Activated CD4-positive, CD25-positive, alpha-beta regulatory T cell treated with anti-CD3 and anti-CD28 coated beads, Interleukin-2, amount 50 U/mL, for 24 hours (primary cell): ENCODE data around the gene CCSER1.
"Not testable (repeated sequence)": the region's sequence is repeated elsewhere in the genome, so short reads cannot be mapped to it uniquely, and the experiment has no call there.

Experiments
- ATAC-seq, 2 donors: fragments of 150-1000 bp; cut with Tn5 transposase; one replicate each; pipeline ENCODE4 v1.10.0; 2021; ENCODE audit warnings: mild to moderate bottlenecking in 1 of 2, moderate library complexity in 1 of 2

The CCSER1 gene

GRCh38 chr4:91319556-91320268, 1192.5 kb downstream of the CCSER1 start:
- no peak for ATAC-seq

GRCh38 chr4:91322961-91323360, 1195.8 kb downstream of the CCSER1 start:
- ATAC-seq, result no peak

- no peak for ATAC-seq
Observed at GRCh38 chr4:91325495-91325894, 1198.3 kb downstream of the CCSER1 start.

DNA sequence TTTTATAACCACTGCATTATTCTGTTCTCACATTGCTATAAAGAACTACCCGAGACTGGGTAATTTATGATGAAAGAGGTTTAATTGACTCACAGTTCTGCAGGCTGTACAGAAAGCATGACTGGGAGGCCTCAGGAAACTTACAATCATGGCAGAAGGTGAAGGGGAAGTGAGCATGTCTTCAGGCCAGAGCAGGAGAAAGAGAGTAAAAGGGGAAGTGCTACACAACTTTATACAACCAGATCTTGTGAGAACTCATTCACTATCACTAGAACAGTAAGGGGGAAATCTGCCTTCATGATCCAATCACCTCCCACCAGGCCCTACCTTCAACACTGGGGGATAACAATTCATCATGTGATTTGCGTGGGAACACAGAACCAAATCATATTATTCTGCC, 1199.0 kb downstream of the CCSER1 start:
- ATAC-seq, result not testable (repeated sequence)

GRCh38 chr4:91330555-91331137, 1203.5 kb downstream of the CCSER1 start:
- no peak for ATAC-seq

- ATAC-seq, result no peak
Observed at GRCh38 chr4:91340822-91341221, 1213.6 kb downstream of the CCSER1 start.

DNA sequence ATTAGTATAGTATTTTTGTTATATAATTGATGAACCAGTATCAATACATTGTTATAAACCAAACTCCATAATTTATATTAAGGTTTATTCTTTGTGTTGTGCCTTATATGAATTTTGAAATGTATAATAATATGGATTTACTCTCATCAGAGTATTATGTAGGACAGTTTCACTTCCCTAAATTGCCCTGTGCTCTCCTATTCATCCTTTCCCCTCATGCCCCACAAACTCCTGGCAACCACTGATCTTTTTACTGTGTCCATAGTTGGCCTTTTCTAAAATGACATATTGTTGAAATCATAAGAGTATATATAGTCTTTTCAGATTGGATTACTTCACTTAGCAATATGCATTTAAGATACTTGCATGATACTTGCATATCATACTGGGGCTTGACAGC, 1218.4 kb downstream of the CCSER1 start:
- no peak for ATAC-seq

GRCh38 chr4:91356496-91356895, 1229.3 kb downstream of the CCSER1 start:
- ATAC-seq, result not testable (repeated sequence)

DNA sequence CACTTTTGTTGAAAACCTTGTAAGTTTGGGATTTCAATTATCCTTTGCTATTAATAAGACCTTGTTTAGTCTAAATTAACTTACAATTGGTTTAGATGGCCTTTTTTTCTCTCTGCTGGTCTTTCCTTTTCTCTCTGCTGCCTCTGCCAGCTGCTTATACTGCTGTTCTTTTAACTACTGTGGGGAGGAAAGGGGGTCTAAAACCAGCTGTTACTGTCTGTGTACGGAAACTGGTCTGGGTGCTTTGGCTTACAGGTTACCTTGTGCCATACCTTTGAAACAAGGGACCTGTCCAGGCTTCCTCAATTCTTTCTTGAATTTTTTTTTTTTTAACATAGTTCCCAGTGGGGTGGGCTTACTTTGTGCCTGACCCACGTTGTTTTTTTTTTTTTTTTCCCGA, 1230.8 kb downstream of the CCSER1 start:
- ATAC-seq, result not testable (repeated sequence)

- not testable (repeated sequence) for ATAC-seq
Observed at GRCh38 chr4:91358621-91359020, 1231.4 kb downstream of the CCSER1 start.

DNA sequence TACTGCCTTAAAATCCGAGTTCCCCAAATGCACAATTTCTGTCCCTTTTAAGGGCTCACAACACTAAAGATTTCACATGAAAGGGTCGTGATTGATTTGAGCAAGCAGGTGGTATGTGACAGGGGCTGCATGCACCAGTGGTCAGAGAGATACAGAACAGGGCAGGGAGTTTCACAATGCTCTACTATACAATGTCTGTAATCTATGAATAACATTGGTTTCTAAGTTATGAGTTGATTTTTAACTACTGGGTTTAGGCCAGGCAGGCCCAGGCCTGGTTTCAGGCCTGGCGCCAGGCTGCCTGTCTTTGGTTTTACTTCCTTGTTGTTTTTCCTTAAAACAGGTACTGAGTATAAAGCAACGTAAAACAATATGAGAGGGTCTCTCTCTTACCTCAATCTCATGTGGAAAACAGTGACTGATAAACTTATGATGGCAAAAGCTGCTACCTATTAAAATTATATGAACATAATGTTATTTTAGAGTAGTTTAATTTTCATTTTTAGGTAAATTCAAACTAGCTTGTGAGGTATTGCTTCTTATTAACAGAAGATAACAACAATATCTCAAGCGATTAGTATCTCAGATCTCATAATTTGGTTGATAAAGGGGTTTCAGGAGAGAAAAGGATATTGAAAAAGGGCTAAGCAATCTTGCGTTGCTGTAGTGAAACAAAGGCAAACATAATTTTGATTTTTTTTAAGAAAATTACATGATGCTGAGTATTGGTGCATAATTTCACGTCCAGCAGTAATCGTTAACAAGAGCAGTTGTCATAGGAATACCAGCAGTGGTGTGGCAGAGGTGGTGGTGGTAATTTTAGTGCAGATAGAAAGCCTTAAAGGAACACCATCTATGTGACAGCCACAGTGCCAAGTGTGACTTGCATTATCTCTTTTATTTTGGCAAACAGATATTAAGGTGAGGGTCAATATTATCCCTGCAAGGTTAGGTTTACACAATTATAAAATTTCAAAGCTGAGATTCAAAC, 1232.1 kb downstream of the CCSER1 start:
- ATAC-seq, result no peak

- no peak for ATAC-seq
Observed at GRCh38 chr4:91362125-91362524, 1234.9 kb downstream of the CCSER1 start.

DNA sequence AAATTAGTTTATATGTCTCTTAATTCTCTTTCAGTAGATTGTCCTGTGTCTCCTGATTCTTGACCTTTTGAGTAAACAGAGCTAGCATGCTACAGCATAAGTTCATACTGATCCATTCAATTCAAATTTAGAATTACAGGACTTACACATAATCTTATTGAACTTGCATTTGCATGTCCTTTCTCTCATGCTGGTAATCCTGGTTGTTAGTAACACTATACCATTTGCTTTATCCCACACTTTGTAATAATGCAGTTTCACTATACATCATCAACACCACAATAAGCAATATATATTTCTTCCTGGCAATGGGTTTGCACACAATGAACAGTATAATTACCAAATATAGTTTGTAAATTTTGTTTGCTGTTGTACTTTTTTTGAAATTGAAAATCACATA, 1239.4 kb downstream of the CCSER1 start:
- ATAC-seq, result no peak

- ATAC-seq, result no peak
Observed at GRCh38 chr4:91369116-91369515, 1241.9 kb downstream of the CCSER1 start.

DNA sequence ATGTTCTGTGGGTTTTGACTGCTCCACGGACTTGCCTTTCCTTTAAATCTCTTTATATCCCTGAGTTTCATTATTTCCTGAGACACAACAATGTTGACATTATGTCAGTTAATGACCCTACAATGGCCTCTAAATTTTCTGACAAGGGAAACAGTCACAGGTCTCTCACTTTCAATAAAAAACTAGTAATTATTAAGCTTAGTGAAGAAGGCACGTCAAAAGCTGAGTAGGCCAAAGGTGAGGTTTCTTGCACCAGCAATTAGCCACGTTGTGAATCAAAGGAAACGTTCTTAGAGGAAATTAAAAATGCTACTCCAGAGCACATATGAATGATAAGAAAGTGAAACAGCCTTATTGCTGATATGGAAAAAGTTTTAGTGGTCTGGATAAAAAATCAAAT, 1246.4 kb downstream of the CCSER1 start:
- no peak for ATAC-seq

GRCh38 chr4:91405431-91405830, 1278.2 kb downstream of the CCSER1 start:
- not testable (repeated sequence) for ATAC-seq

- ATAC-seq, result no peak
Observed at GRCh38 chr4:91422011-91422410, 1294.8 kb downstream of the CCSER1 start.

- no peak for ATAC-seq
Observed at GRCh38 chr4:91426725-91427124, 1299.5 kb downstream of the CCSER1 start.

- ATAC-seq, result no peak
Observed at GRCh38 chr4:91427171-91427570, 1300.0 kb downstream of the CCSER1 start.

DNA sequence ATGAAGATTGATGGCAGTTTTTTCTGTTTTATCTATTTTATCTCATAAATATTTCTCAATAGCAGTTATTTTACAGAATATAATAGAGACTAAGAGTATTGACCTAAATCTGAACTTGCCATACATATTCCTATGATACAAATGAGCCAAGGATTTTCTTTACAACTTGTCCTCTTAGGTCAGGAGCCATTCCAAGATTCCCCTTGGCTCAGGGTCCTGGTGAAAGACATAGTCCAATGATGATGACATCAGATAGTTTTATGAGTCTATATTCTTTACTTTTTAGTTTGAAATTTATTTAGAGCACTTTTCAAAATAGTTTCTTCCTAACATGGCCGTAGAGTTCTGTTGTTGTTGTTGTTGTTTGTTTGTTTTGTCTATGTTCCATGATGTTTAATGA, 1307.4 kb downstream of the CCSER1 start:
- no peak for ATAC-seq

GRCh38 chr4:91436556-91436955, 1309.4 kb downstream of the CCSER1 start:
- ATAC-seq, result no peak

DNA sequence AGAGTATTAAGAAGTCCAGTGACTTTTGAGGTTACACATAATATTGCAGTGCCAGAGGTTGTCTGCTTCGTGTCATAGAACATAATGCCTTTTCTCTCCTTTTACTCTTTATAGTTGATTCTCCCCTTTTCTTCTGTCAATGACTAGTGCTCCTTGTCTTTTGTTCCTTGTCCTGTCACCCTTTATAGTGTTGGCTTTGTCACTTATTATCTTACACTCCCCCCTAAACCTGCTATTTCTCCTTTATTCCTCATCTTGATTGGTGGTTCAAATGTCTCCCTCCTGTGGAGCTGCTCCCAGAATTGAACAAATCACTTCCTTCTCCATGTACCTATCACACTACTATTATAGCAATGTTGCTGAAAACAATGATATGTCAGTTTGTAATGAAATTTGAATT, 1320.0 kb downstream of the CCSER1 start:
- ATAC-seq, result no peak

GRCh38 chr4:91448668-91449330, 1321.6 kb downstream of the CCSER1 start:
- ATAC-seq, result no peak
